A673 (cell line): ENCODE data around the gene PHF21B. TPM values are rescaled to one million over a fixed set of nuclear protein-coding genes. Genes with fewer than 3 reads are reported as not detected.

Experiments
- BruUV-seq: library from RNA; stranded (reverse); fragments of 400-500 nt; replicated peaks from 2 replicates; lab custom pipeline; 2021; lab: Mats Ljungman, UMichigan
- CTCF ChIA-PET: fragments of 300-600 bp; sonication (Branson Sonifier 250); formaldehyde crosslinking; loops from one replicate; lab custom pipeline; 2022; ENCODE audit warnings: antibody characterized with exemption; lab: Charles Lee
- POLR2A ChIA-PET: fragments of 300-600 bp; sonication (Branson Sonifier 250); formaldehyde crosslinking; loops from one replicate; lab custom pipeline; 2022; ENCODE audit warnings: antibody characterized with exemption; ENCODE audit not compliant: low non-redundant PET; lab: Charles Lee
- DNase-seq: peaks from one replicate; pipeline ENCODE4 v3.0.0-alpha.2; 2015; ENCODE audit warnings: low spot score
- H3K27ac ChIP-seq: fragments of 200-600 bp; sonication (generic); 2 replicates; pipeline ENCODE4 v1.5.1; 2016; ENCODE audit warnings: mixed run types, low read depth, mild to moderate bottlenecking, mixed read lengths, antibody characterized with exemption, low read length; ENCODE audit not compliant: poor library complexity, severe bottlenecking
- H3K27me3 ChIP-seq: fragments of 200-600 bp; sonication (generic); replicated peaks from 2 replicates; pipeline ENCODE4 v1.6.1; 2017; ENCODE audit warnings: mixed run types, low read depth, mild to moderate bottlenecking, mixed read lengths, antibody characterized with exemption, low read length; ENCODE audit not compliant: insufficient read depth, poor library complexity
- H3K36me3 ChIP-seq: fragments of 200-600 bp; sonication (generic); 2 replicates; pipeline ENCODE4 v1.6.1; 2016; ENCODE audit warnings: mixed run types, mild to moderate bottlenecking, mixed read lengths, antibody characterized with exemption, low read length; ENCODE audit not compliant: insufficient read depth, poor library complexity, severe bottlenecking
- H3K4me1 ChIP-seq: fragments of 200-600 bp; sonication (generic); 2 replicates; pipeline ENCODE4 v1.6.1; 2017; ENCODE audit warnings: mixed run types, mild to moderate bottlenecking, mixed read lengths, antibody characterized with exemption, low read length; ENCODE audit not compliant: insufficient read depth, poor library complexity, severe bottlenecking
- H3K4me3 ChIP-seq: fragments of 200-600 bp; sonication (generic); 2 replicates; pipeline ENCODE4 v1.5.1; 2016; ENCODE audit warnings: low read depth, mixed run types, mild to moderate bottlenecking, mixed read lengths, low read length; ENCODE audit not compliant: poor library complexity, severe bottlenecking
- H3K9me3 ChIP-seq: fragments of 200-600 bp; sonication (generic); 2 replicates; pipeline ENCODE4 v1.6.1; 2016; ENCODE audit warnings: mixed run types, low read depth, mild to moderate bottlenecking, mixed read lengths, antibody characterized with exemption, low read length; ENCODE audit not compliant: poor library complexity, severe bottlenecking
- CTCF ChIP-seq: fragments of 300-800, 200-600 bp; sonication (generic); conservative IDR thresholded peaks from 2 replicates; pipeline ENCODE4 v1.5.1; 2017; ENCODE audit warnings: low read depth, mild to moderate bottlenecking, antibody characterized with exemption, low read length, moderate library complexity, mixed read lengths
- EZH2 ChIP-seq: fragments of 200-600 bp; sonication (generic); IDR thresholded peaks from 2 replicates; pipeline ENCODE4 v1.6.1; 2017; ENCODE audit warnings: borderline replicate concordance, low read depth, mild to moderate bottlenecking, mixed read lengths, antibody characterized with exemption, low read length; ENCODE audit not compliant: poor library complexity, severe bottlenecking
- intact Hi-C: fragments of 100-400 bp; cut with micrococcal nuclease; formaldehyde crosslinking; loops from one replicate; pipeline ENCODE4 v1.10.0; 2022; ENCODE audit not compliant: unreplicated experiment
- total RNA-seq: library from RNA; stranded (reverse); gene quantifications from 2 replicates; pipeline ENCODE4 v1.2.3, GENCODE V29; 2021

Gene PHF21B
- total RNA-seq, 1 experiment from 2014 or later: 13.2 TPM

GRCh38 chr22:44994399-44995104 lies 15.3 kb downstream of the PHF21B start:
- no peak for DNase-seq
- Histone ChIP-seq H3K27me3 (no peaks in the 10 kb centered on the region), H3K27ac (no peak overlapping the region), H3K36me3 (no peaks in the 10 kb centered on the region), H3K4me3 (no peak overlapping the region), H3K4me1 (no peaks in the 10 kb centered on the region), H3K9me3 (no peaks in the 10 kb centered on the region)
- TF ChIP-seq EZH2 (no peak), CTCF (no peak)
- BruUV-seq: no TSS peak
- intact Hi-C loops: no loop called here
- CTCF ChIA-PET: no interaction called here
- POLR2A ChIA-PET: no interaction called here

- Histone ChIP-seq H3K4me1 (no peaks in the 10 kb centered on the region), H3K4me3 (no peak overlapping the region), H3K27ac (no peak overlapping the region), H3K27me3 (no peaks in the 10 kb centered on the region), H3K36me3 (no peaks in the 10 kb centered on the region), H3K9me3 (no peaks in the 10 kb centered on the region)
- no peak for TF ChIP-seq CTCF
- no peak for TF ChIP-seq EZH2
- POLR2A ChIA-PET: no interaction called here
- no TSS peak for BruUV-seq
- intact Hi-C loops: no loop called here
- DNase-seq: no peak
- CTCF ChIA-PET: no interaction called here
These were observed 17.6 kb downstream of the PHF21B start for GRCh38 chr22:44992166-44992565.

GRCh38 chr22:44991218-44991617 lies 18.6 kb downstream of the PHF21B start:
- TF ChIP-seq EZH2 (no peak), CTCF (no peak)
- intact Hi-C loops: no loop called here
- Histone ChIP-seq H3K27ac (no peak overlapping the region), H3K4me1 (no peaks in the 10 kb centered on the region), H3K36me3 (no peaks in the 10 kb centered on the region), H3K4me3 (no peak overlapping the region), H3K27me3 (no peaks in the 10 kb centered on the region), H3K9me3 (no peaks in the 10 kb centered on the region)
- no TSS peak for BruUV-seq
- ChIA-PET CTCF (no interaction called here), POLR2A (no interaction called here)
- no peak for DNase-seq
